HG03066 (cell line): ENCODE results near the gene YIPF5.

ENCODE experiments used
- ATAC-seq: cut with Tn5 transposase; IDR thresholded peaks from one replicate; pipeline ENCODE4 v1.9.1; 2021; ENCODE audit warnings: low read depth; ENCODE audit not compliant: unreplicated experiment

YIPF5 gene

DNA sequence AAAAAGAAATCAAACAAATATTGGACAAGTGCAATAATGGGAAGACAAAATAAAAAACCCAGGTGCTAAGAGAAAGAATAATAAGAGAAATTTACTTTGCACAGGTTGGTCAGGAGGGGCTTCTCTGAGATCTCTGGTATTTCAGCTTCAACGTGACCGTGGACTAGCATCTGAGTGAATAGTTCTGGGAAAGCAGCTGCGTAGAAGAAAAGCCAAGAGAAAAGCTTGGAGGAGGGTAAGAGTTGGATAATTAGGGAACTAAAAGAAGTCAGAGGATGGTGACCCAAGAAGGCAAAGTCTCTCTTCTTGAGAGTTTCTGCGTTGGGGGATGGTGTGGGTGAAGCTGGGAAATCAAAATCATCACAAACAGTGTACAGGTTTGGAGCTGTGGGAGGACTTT is 41.6 kb downstream of the YIPF5 start:
- ATAC-seq = no peak

DNA sequence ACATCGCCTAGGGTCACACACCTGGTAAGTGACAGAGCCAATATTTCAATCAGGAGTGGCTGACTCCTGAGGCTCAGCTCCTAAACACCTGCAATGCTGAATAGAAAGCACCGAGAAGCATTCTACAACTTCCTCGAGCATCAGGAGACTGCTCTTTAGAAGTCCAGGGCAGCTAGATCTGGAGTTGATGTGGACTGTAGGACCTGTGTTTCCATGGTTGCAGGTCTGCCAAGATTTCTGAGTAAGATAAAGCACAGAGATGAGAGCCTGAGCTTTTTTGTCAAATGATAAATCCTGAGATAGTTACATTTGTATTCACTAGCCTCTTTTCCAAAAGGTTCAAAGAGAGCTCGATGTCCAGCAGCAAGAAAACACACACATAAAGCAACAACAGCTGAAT is 43.8 kb downstream of the YIPF5 start:
- ATAC-seq = no peak

DNA sequence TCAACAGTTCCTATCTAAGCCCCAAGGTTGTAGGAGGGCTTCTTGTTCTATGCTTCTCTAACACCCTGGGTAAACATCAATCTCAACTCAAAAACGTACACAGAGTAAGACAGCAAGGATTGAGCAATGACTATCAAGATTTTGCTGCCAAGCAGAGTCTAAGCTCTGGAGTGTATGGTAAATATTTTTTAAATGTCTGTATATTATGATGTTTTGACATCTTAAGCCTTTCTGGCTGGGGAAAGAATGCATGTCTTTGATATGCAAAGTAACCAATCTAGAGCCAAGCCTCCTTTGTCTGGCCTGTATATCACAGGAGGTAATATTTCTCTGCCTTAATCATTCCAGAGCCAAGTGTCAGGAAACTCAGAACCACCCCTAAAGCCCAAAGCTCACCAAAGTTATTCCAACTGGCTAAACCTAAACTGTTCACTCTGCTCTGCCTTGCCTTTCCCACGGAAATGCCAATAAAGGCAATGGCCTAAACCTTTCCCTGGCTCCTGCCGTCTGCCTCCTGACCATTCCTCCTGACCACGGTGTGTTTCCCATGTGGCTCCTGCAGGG is 45.2 kb downstream of the YIPF5 start:
- ATAC-seq = no peak

DNA sequence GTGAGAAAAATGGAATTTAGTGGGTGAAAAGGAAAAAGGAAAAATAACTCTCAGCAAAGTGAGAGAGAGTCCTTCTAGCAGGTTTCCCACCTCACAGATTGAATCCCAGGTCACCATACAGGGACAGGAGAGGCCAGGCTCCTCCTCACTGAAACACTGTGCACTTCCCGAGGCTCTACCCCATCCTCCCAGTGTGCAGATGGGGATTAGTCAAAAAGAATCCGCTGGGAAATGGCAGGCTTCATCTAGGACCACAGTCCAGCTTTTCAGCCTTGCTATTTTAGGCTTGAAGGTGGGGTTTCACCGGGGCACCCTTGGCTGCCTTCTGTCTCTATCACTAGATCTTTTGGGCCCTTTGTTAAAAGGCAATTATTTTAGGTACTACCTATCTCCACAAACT is 47.8 kb downstream of the YIPF5 start:
- no peak for ATAC-seq

DNA sequence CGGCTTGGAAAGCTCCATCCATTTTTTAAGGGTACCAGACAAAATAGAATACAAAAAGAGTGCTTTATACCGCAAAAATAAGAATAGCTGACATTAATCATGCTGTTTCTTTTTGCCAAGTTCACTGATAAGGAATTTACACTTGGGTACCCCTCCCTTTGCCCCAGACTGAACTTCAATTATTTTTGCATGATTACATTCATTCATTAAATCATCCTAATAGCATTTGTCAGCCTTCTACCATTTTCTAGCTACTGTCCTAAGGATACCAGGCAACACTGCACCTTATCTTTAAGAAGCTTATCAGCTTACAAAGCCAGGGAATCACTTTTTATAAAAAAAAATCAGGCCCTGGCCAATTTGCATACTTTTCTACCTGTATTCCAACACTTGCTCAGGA is 48.4 kb downstream of the YIPF5 start:
- no peak for ATAC-seq

DNA sequence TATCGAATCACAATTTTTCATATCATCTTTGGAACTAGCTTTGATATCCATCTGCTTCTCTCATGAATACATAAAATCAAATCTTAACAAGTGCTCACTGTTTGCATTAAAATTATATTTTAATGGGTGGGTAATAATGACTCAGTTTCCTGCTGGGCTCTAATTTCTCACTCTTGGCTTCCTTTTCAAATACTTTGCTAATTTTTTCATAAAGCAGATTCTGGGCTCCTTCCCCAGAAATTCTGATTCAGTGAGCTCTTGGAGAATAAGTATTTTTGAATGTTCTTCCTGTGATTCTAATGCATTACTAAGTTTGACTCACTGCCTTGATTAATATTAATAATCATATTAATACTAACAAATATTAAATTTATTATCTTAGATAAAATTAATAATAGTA is 48.9 kb downstream of the YIPF5 start:
- ATAC-seq = no peak

DNA sequence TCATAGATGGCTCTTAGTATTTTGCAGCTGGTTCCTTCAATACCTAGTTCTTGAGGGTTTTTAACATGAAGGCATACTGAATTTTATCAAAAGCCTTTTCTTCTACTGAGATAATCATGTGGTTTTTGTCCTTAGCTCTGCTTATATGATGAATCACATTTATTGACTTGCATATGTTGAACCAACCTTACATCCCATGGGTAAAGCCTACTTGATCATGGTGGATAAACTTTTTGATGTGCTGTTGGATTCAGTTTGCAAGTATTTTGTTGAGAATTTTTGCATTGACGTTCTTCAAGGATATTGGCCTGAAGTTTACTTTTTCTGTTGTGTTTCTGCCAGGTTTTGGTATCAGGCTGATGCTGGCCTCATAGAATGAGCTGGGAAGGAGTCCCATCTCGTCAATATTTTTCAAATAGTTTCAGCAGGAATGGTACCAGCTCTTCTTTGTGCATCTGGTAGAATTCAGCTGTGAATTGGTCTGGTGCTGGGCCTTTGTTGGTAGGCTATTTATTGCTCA is 49.7 kb downstream of the YIPF5 start:
- ATAC-seq = no peak

DNA sequence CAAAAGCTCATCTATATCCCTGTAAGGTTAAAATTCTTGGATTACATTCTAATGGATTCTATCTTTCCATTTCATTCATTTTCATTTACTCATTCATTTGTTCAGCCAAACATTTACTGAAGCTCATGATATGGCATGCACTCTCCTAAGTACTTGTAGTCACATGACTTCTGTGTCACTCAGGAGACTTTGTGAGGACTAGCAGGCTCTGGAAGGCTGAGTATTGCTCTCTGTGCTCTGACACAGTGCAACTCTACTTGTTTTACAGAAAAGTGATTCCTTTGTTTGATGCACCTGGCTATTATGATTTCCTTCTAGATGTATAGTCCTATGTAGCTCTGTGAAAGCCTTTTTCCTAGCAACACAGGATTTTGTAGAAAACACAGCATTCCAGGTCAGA is 53.0 kb downstream of the YIPF5 start:
- no peak for ATAC-seq

DNA sequence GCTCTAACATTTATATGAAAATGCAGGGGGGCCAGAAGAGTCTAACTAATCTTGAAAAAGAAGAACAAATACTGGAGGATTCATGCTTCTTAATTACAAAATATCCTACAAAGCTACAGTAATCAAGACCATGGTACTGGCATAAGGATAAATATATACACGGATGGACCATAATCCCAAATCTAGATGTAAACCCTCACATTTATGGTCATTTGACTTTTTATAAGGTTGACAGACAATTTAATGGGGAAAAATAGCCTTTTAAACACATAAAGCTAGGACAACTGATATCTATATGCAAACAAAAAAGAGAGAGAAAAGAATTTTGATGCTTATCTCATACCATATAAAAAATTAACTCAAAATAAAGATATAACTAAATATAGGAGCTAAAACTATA is 55.9 kb downstream of the YIPF5 start:
- ATAC-seq = no peak
